ENCODE results near the gene FAM90A26. TPM values are rescaled to one million over a fixed set of nuclear protein-coding genes. Genes with fewer than 3 reads are reported as not detected.
"Not testable (repeated sequence)": the region's sequence is repeated elsewhere in the genome, so short reads cannot be mapped to it uniquely, and the experiment has no call there.

FAM90A26 gene
- total RNA-seq, 1 donor from 2014 or later: not detected

- H3K36me3 Mint-ChIP-seq (ENCODE audit: low read depth, unreplicated experiment): peaks cover 6% of the 10 kb centered on the region
- H3K4me1 Mint-ChIP-seq (ENCODE audit: unreplicated experiment): no peaks in the 10 kb centered on the region
- H3K9me3 Mint-ChIP-seq (ENCODE audit: unreplicated experiment): no peaks in the 10 kb centered on the region
- TF ChIP-seq CTCF (IDR thresholded peaks at IDR 0.05; ENCODE audit: unreplicated experiment): no peak
- no peak overlapping the region for H3K27ac Mint-ChIP-seq (ENCODE audit: unreplicated experiment)
- no peak for DNase-seq (ENCODE audit: low spot score)
- no peaks in the 10 kb centered on the region for H3K27me3 Mint-ChIP-seq (ENCODE audit: unreplicated experiment)
- no peak overlapping the region for H3K4me3 Mint-ChIP-seq (ENCODE audit: unreplicated experiment)
Observed at GRCh38 chr4:9143421-9144080, 26.7 kb upstream of the FAM90A26 start.

GRCh38 chr4:9146967-9147366, 23.2 kb upstream of the FAM90A26 start:
- Mint-ChIP-seq H3K27me3 (ENCODE audit: unreplicated experiment) (peaks cover 5% of the 10 kb centered on the region), H3K4me3 (ENCODE audit: unreplicated experiment) (no peak overlapping the region), H3K36me3 (ENCODE audit: low read depth, unreplicated experiment) (peaks cover 3% of the 10 kb centered on the region), H3K9me3 (ENCODE audit: unreplicated experiment) (no peaks in the 10 kb centered on the region), H3K4me1 (ENCODE audit: unreplicated experiment) (no peaks in the 10 kb centered on the region), H3K27ac (ENCODE audit: unreplicated experiment) (no peak overlapping the region)
- no peak for DNase-seq (ENCODE audit: low spot score)
- TF ChIP-seq CTCF (IDR thresholded peaks at IDR 0.05; ENCODE audit: unreplicated experiment): no peak

GRCh38 chr4:9147368-9147767, 22.8 kb upstream of the FAM90A26 start:
- not testable (repeated sequence) for H3K36me3 Mint-ChIP-seq (ENCODE audit: low read depth, unreplicated experiment); H3K4me1 Mint-ChIP-seq (ENCODE audit: unreplicated experiment); H3K4me3 Mint-ChIP-seq (ENCODE audit: unreplicated experiment); H3K27me3 Mint-ChIP-seq (ENCODE audit: unreplicated experiment); DNase-seq (ENCODE audit: low spot score); H3K9me3 Mint-ChIP-seq (ENCODE audit: unreplicated experiment); H3K27ac Mint-ChIP-seq (ENCODE audit: unreplicated experiment)

GRCh38 chr4:9148611-9149409, 21.4 kb upstream of the FAM90A26 start:
- not testable (repeated sequence) for DNase-seq (ENCODE audit: low spot score); H3K36me3 Mint-ChIP-seq (ENCODE audit: low read depth, unreplicated experiment); H3K4me1 Mint-ChIP-seq (ENCODE audit: unreplicated experiment); H3K27ac Mint-ChIP-seq (ENCODE audit: unreplicated experiment); H3K9me3 Mint-ChIP-seq (ENCODE audit: unreplicated experiment); H3K27me3 Mint-ChIP-seq (ENCODE audit: unreplicated experiment); H3K4me3 Mint-ChIP-seq (ENCODE audit: unreplicated experiment)

GRCh38 chr4:9151809-9152179, 18.4 kb upstream of the FAM90A26 start:
- not testable (repeated sequence) for H3K27ac Mint-ChIP-seq (ENCODE audit: unreplicated experiment); H3K9me3 Mint-ChIP-seq (ENCODE audit: unreplicated experiment); H3K36me3 Mint-ChIP-seq (ENCODE audit: low read depth, unreplicated experiment); DNase-seq (ENCODE audit: low spot score); H3K27me3 Mint-ChIP-seq (ENCODE audit: unreplicated experiment); H3K4me1 Mint-ChIP-seq (ENCODE audit: unreplicated experiment)
- peak overlapping the region; percentile 88 for H3K4me3 Mint-ChIP-seq (ENCODE audit: unreplicated experiment)

- not testable (repeated sequence) for H3K9me3 Mint-ChIP-seq (ENCODE audit: unreplicated experiment); H3K4me1 Mint-ChIP-seq (ENCODE audit: unreplicated experiment); H3K36me3 Mint-ChIP-seq (ENCODE audit: low read depth, unreplicated experiment); H3K27me3 Mint-ChIP-seq (ENCODE audit: unreplicated experiment)
- Mint-ChIP-seq H3K27ac (ENCODE audit: unreplicated experiment) (peak overlapping the region; percentile 86), H3K4me3 (ENCODE audit: unreplicated experiment) (peak overlapping the region; percentile 89)
- peak; percentile 98 for DNase-seq (ENCODE audit: low spot score)
Observed at GRCh38 chr4:9152180-9153007, 17.8 kb upstream of the FAM90A26 start.

- Mint-ChIP-seq H3K27ac (ENCODE audit: unreplicated experiment) (peak overlapping the region; percentile 86), H3K4me3 (ENCODE audit: unreplicated experiment) (peak overlapping the region; percentile 89)
- H3K27me3 Mint-ChIP-seq (ENCODE audit: unreplicated experiment); H3K36me3 Mint-ChIP-seq (ENCODE audit: low read depth, unreplicated experiment); H3K9me3 Mint-ChIP-seq (ENCODE audit: unreplicated experiment); H3K4me1 Mint-ChIP-seq (ENCODE audit: unreplicated experiment): not testable (repeated sequence)
- peak; percentile 95 for DNase-seq (ENCODE audit: low spot score)
Observed at GRCh38 chr4:9153008-9153570, 17.1 kb upstream of the FAM90A26 start.

- H3K36me3 Mint-ChIP-seq (ENCODE audit: low read depth, unreplicated experiment); H3K4me1 Mint-ChIP-seq (ENCODE audit: unreplicated experiment); H3K9me3 Mint-ChIP-seq (ENCODE audit: unreplicated experiment); H3K27me3 Mint-ChIP-seq (ENCODE audit: unreplicated experiment): not testable (repeated sequence)
- peak; percentile 24 for DNase-seq (ENCODE audit: low spot score)
- Mint-ChIP-seq H3K27ac (ENCODE audit: unreplicated experiment) (peak overlapping the region; percentile 57), H3K4me3 (ENCODE audit: unreplicated experiment) (peak overlapping the region; percentile 83)
Observed at GRCh38 chr4:9153571-9154157, 16.5 kb upstream of the FAM90A26 start.

GRCh38 chr4:9155101-9155886, 14.9 kb upstream of the FAM90A26 start:
- not testable (repeated sequence) for H3K4me3 Mint-ChIP-seq (ENCODE audit: unreplicated experiment); H3K27ac Mint-ChIP-seq (ENCODE audit: unreplicated experiment); H3K9me3 Mint-ChIP-seq (ENCODE audit: unreplicated experiment); H3K4me1 Mint-ChIP-seq (ENCODE audit: unreplicated experiment); DNase-seq (ENCODE audit: low spot score); H3K27me3 Mint-ChIP-seq (ENCODE audit: unreplicated experiment); H3K36me3 Mint-ChIP-seq (ENCODE audit: low read depth, unreplicated experiment)
